ENCODE results near the gene UBALD2.

GRCh38 chr17:76247304-76247703 is 17.8 kb upstream of the UBALD2 start:
- TF ChIP-seq CTCF (IDR thresholded peaks at IDR 0.05; ENCODE audit: low read length) (no peak), EZH2 (optimal IDR thresholded peaks at IDR 0.05; ENCODE audit: low read depth, low read length) (no peak), EZH2phosphoT487 (IDR thresholded peaks at IDR 0.05; ENCODE audit: low read length) (no peak)
